Dendritic cell treated with granulocyte-macrophage colony-stimulating factor and Interleukin-4, amounts not matched to agents 40 ng/mL and 50 ng/mL, for 4 days (primary cell): ENCODE measurements around the gene RAB40B.

Experiments used
- H3K27ac Mint-ChIP-seq: one replicate; pipeline ENCODE4 v1.8.0; 2022; ENCODE audit warnings: mild to moderate bottlenecking, mixed read lengths
- H3K27me3 Mint-ChIP-seq: one replicate; pipeline ENCODE4 v1.8.0; 2022; ENCODE audit warnings: mild to moderate bottlenecking, mixed read lengths
- H3K36me3 Mint-ChIP-seq: one replicate; pipeline ENCODE4 v1.8.0; 2022; ENCODE audit warnings: low read depth, mixed read lengths
- H3K4me1 Mint-ChIP-seq: one replicate; pipeline ENCODE4 v1.8.0; 2022; ENCODE audit warnings: low read depth, mixed read lengths
- H3K4me3 Mint-ChIP-seq: one replicate; pipeline ENCODE4 v1.8.0; 2022; ENCODE audit warnings: mild to moderate bottlenecking, moderate library complexity, mixed read lengths
- H3K9me3 Mint-ChIP-seq: one replicate; pipeline ENCODE4 v1.8.0; 2022; ENCODE audit warnings: mixed read lengths
- intact Hi-C: fragments of 100-400 bp; cut with micrococcal nuclease; formaldehyde crosslinking; loops from one replicate; pipeline ENCODE4 v1.15.0; 2022

RAB40B gene

GRCh38 chr17:82630212-82630611 lies 68.3 kb downstream of the RAB40B start:
- intact Hi-C loops, result no loop called here
- H3K4me1 Mint-ChIP-seq, result peaks cover 31% of the 10 kb centered on the region
- no peak overlapping the region for H3K4me3 Mint-ChIP-seq
- H3K27me3 Mint-ChIP-seq, result no peaks in the 10 kb centered on the region
- no peak overlapping the region for H3K27ac Mint-ChIP-seq
- peaks cover 95% of the 10 kb centered on the region for H3K36me3 Mint-ChIP-seq
- no peaks in the 10 kb centered on the region for H3K9me3 Mint-ChIP-seq

- Mint-ChIP-seq H3K36me3 (peaks cover 97% of the 10 kb centered on the region), H3K4me1 (peaks cover 32% of the 10 kb centered on the region), H3K27ac (peak overlapping the region; percentile 47), H3K27me3 (no peaks in the 10 kb centered on the region), H3K4me3 (no peak overlapping the region), H3K9me3 (no peaks in the 10 kb centered on the region)
- intact Hi-C loops, result no loop called here
Measured at GRCh38 chr17:82629748-82630147, 68.8 kb downstream of the RAB40B start.

GRCh38 chr17:82627405-82627804 lies 71.1 kb downstream of the RAB40B start:
- H3K36me3 Mint-ChIP-seq, result peaks cover 95% of the 10 kb centered on the region

GRCh38 chr17:82623707-82624106 lies 74.8 kb downstream of the RAB40B start:
- Mint-ChIP-seq H3K4me1 (peaks cover 30% of the 10 kb centered on the region), H3K9me3 (no peaks in the 10 kb centered on the region), H3K27ac (peak overlapping the region; percentile 73), H3K4me3 (peak overlapping the region; percentile 60), H3K36me3 (peaks cover 98% of the 10 kb centered on the region), H3K27me3 (no peaks in the 10 kb centered on the region)
- intact Hi-C loops, result no loop called here

More at GRCh38 chr17:82627405-82627804, 71.1 kb downstream of the RAB40B start:
- H3K4me3 Mint-ChIP-seq, result no peak overlapping the region
- H3K27me3 Mint-ChIP-seq, result no peaks in the 10 kb centered on the region
- peak overlapping the region; percentile 44 for H3K27ac Mint-ChIP-seq
- H3K9me3 Mint-ChIP-seq, result no peaks in the 10 kb centered on the region
- H3K4me1 Mint-ChIP-seq, result peaks cover 44% of the 10 kb centered on the region
- intact Hi-C loops, result no loop called here

GRCh38 chr17:82619641-82620040 lies 78.9 kb downstream of the RAB40B start:
- Mint-ChIP-seq H3K9me3 (no peaks in the 10 kb centered on the region), H3K36me3 (peaks cover 98% of the 10 kb centered on the region), H3K4me1 (peaks cover 12% of the 10 kb centered on the region), H3K4me3 (no peak overlapping the region), H3K27ac (no peak overlapping the region), H3K27me3 (no peaks in the 10 kb centered on the region)
- intact Hi-C loops, result no loop called here

GRCh38 chr17:82619211-82619610 lies 79.3 kb downstream of the RAB40B start:
- Mint-ChIP-seq H3K27me3 (no peaks in the 10 kb centered on the region), H3K4me3 (no peak overlapping the region), H3K9me3 (no peaks in the 10 kb centered on the region), H3K4me1 (peaks cover 7% of the 10 kb centered on the region), H3K36me3 (peaks cover 98% of the 10 kb centered on the region), H3K27ac (no peak overlapping the region)
- intact Hi-C loops, result no loop called here

GRCh38 chr17:82616021-82616711 lies 82.3 kb downstream of the RAB40B start:
- Mint-ChIP-seq H3K27me3 (no peaks in the 10 kb centered on the region), H3K27ac (no peak overlapping the region), H3K4me3 (no peak overlapping the region), H3K9me3 (no peaks in the 10 kb centered on the region), H3K36me3 (peaks cover 99% of the 10 kb centered on the region), H3K4me1 (no peaks in the 10 kb centered on the region)
- intact Hi-C loops, result no loop called here

GRCh38 chr17:82615084-82616020 lies 83.1 kb downstream of the RAB40B start:
- Mint-ChIP-seq H3K4me3 (no peak overlapping the region), H3K9me3 (no peaks in the 10 kb centered on the region), H3K36me3 (peaks cover 99% of the 10 kb centered on the region), H3K27ac (no peak overlapping the region), H3K27me3 (no peaks in the 10 kb centered on the region), H3K4me1 (no peaks in the 10 kb centered on the region)
- intact Hi-C loops, result no loop called here

- peaks cover 99% of the 10 kb centered on the region for H3K36me3 Mint-ChIP-seq
- no peak overlapping the region for H3K4me3 Mint-ChIP-seq
Measured at GRCh38 chr17:82614095-82614631, 84.3 kb downstream of the RAB40B start.

GRCh38 chr17:82613283-82614094 lies 85.0 kb downstream of the RAB40B start:
- Mint-ChIP-seq H3K27ac (no peak overlapping the region), H3K9me3 (no peaks in the 10 kb centered on the region), H3K36me3 (peaks cover 99% of the 10 kb centered on the region), H3K4me3 (no peak overlapping the region), H3K4me1 (no peaks in the 10 kb centered on the region), H3K27me3 (no peaks in the 10 kb centered on the region)
- intact Hi-C loops, result no loop called here

More at GRCh38 chr17:82614095-82614631, 84.3 kb downstream of the RAB40B start:
- no peaks in the 10 kb centered on the region for H3K4me1 Mint-ChIP-seq
- no peak overlapping the region for H3K27ac Mint-ChIP-seq
- H3K9me3 Mint-ChIP-seq, result no peaks in the 10 kb centered on the region
- no peaks in the 10 kb centered on the region for H3K27me3 Mint-ChIP-seq
- intact Hi-C loops, result no loop called here

GRCh38 chr17:82611140-82612058 lies 87.1 kb downstream of the RAB40B start:
- no peak overlapping the region for H3K27ac Mint-ChIP-seq
- no peaks in the 10 kb centered on the region for H3K4me1 Mint-ChIP-seq
- peaks cover 97% of the 10 kb centered on the region for H3K36me3 Mint-ChIP-seq
- intact Hi-C loops, result no loop called here
- no peaks in the 10 kb centered on the region for H3K27me3 Mint-ChIP-seq
- no peaks in the 10 kb centered on the region for H3K9me3 Mint-ChIP-seq
- H3K4me3 Mint-ChIP-seq, result no peak overlapping the region

GRCh38 chr17:82609655-82610054 lies 88.8 kb downstream of the RAB40B start:
- Mint-ChIP-seq H3K4me1 (peaks cover 1% of the 10 kb centered on the region), H3K27ac (no peak overlapping the region), H3K9me3 (no peaks in the 10 kb centered on the region), H3K4me3 (no peak overlapping the region), H3K36me3 (peaks cover 97% of the 10 kb centered on the region), H3K27me3 (no peaks in the 10 kb centered on the region)
- intact Hi-C loops, result no loop called here

GRCh38 chr17:82608816-82609215 lies 89.7 kb downstream of the RAB40B start:
- H3K4me3 Mint-ChIP-seq, result no peak overlapping the region
- no peaks in the 10 kb centered on the region for H3K9me3 Mint-ChIP-seq
- no peak overlapping the region for H3K27ac Mint-ChIP-seq
- peaks cover 10% of the 10 kb centered on the region for H3K4me1 Mint-ChIP-seq
- intact Hi-C loops, result no loop called here
- peaks cover 97% of the 10 kb centered on the region for H3K36me3 Mint-ChIP-seq
- H3K27me3 Mint-ChIP-seq, result no peaks in the 10 kb centered on the region
